WI38 (cell line): ENCODE data around the gene ATXN2.

Source experiments
- H3K4me3 ChIP-seq: 2 replicates; pipeline ENCODE4 v1.5.1; 2011; ENCODE audit warnings: low read depth, mild to moderate bottlenecking, control low read depth, low read length
- CTCF ChIP-seq: IDR thresholded peaks from 2 replicates; pipeline ENCODE4 v1.5.1; 2012; ENCODE audit warnings: low read depth, mild to moderate bottlenecking, control low read depth, low read length

Gene ATXN2

GRCh38 chr12:111451232-111451631 is 147.9 kb downstream of the ATXN2 start:
- TF ChIP-seq CTCF: no peak
- H3K4me3 ChIP-seq: no peak overlapping the region

- TF ChIP-seq CTCF: no peak
- no peak overlapping the region for H3K4me3 ChIP-seq
Observed at GRCh38 chr12:111450676-111451075, 148.4 kb downstream of the ATXN2 start.

- TF ChIP-seq CTCF: no peak
- no peak overlapping the region for H3K4me3 ChIP-seq
Observed at GRCh38 chr12:111448846-111449790, 150.0 kb downstream of the ATXN2 start.

GRCh38 chr12:111448266-111448830 is 150.8 kb downstream of the ATXN2 start:
- no peak overlapping the region for H3K4me3 ChIP-seq
- no peak for TF ChIP-seq CTCF

GRCh38 chr12:111447571-111448265 is 151.4 kb downstream of the ATXN2 start:
- TF ChIP-seq CTCF: no peak
- H3K4me3 ChIP-seq: no peak overlapping the region

- TF ChIP-seq CTCF: no peak
- H3K4me3 ChIP-seq: no peak overlapping the region
Observed at GRCh38 chr12:111446631-111447570, 152.2 kb downstream of the ATXN2 start.
